ENCODE data around the gene RAB12. TPM values are rescaled to one million over a fixed set of nuclear protein-coding genes. Genes with fewer than 3 reads are reported as not detected.
"Not testable (repeated sequence)": the region's sequence is repeated elsewhere in the genome, so short reads cannot be mapped to it uniquely, and the experiment has no call there.

RAB12 gene
- total RNA-seq, 1 donor from 2014 or later, result 103 TPM

DNA sequence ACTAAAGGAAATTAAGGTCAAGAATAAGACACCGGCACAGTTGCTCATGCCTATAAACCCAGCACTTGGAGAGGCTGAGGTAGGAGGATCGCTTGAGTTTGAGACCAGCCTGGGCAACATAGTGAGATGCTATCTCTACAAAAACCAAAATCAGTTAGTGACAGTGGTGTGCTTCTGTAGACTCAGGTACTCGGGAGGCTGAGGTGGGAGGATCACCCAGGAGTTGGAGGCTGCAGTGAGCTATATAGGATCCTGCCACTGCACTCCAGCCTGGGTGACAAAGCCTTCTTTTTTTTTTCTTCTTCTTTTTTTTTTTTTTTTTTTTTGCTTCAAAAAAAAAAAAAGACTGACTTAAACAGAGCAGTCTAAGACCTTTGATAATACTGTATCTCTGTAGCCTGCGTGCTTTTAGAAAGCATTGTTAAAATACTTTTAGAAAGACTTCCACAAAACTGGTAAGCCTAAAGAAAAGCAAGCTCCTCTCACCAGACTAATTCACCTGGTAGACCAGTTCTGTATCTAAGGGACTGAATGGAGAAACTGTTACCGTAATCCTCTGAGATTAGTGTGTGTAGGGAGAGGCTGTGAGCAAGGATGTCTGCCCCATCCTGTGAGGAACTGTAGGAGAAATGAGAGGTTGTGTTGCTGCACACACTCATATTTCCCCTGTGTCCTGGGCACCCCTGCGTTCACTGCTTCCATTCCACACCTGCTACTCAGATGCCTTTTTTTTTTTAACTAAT, 10.8 kb downstream of the RAB12 start:
- intact Hi-C loops (cut with micrococcal nuclease), result no loop called here
- H3K4me3 ChIP-seq, result no peak overlapping the region
- DNase-seq, result no peak
- H3K9me3 ChIP-seq (replicated peaks), result no peaks in the 10 kb centered on the region
- no peaks in the 10 kb centered on the region for H3K36me3 ChIP-seq
- no peaks in the 10 kb centered on the region for H3K27me3 ChIP-seq (ENCODE audit: low read depth)
- H3K27ac ChIP-seq (replicated peaks), result peak overlapping the region; percentile 79
- TF ChIP-seq, protein P1, sequence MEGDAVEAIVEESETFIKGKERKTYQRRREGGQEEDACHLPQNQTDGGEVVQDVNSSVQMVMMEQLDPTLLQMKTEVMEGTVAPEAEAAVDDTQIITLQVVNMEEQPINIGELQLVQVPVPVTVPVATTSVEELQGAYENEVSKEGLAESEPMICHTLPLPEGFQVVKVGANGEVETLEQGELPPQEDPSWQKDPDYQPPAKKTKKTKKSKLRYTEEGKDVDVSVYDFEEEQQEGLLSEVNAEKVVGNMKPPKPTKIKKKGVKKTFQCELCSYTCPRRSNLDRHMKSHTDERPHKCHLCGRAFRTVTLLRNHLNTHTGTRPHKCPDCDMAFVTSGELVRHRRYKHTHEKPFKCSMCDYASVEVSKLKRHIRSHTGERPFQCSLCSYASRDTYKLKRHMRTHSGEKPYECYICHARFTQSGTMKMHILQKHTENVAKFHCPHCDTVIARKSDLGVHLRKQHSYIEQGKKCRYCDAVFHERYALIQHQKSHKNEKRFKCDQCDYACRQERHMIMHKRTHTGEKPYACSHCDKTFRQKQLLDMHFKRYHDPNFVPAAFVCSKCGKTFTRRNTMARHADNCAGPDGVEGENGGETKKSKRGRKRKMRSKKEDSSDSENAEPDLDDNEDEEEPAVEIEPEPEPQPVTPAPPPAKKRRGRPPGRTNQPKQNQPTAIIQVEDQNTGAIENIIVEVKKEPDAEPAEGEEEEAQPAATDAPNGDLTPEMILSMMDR (IDR thresholded peaks at IDR 0.05; ENCODE audit: borderline replicate concordance), result no peak
- peaks cover 95% of the 10 kb centered on the region for H3K4me1 ChIP-seq

GRCh38 chr18:8620845-8621244, 11.6 kb downstream of the RAB12 start:
- no peak for DNase-seq
- H3K4me3 ChIP-seq, result no peak overlapping the region

DNA sequence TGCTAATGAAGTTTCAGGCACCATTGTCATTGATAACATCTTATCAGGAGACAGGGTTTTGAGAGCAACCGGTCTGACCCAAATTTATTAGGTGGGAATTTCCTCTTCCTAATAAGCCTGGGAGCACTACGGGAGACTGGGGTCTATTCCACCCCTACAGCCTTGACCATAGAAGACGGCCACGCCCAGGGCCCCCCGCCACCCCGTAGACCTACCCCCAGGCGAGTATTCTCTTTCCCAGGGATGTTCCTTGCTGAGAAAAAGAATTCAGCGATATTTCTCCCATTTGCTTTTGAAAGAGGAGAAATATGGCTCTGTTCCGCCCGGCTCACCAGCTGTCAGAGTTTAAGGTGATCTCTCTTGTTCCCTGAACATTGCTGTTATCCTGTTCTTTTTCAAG, 13.4 kb downstream of the RAB12 start:
- H3K4me3 ChIP-seq; H3K27me3 ChIP-seq (ENCODE audit: low read depth); H3K9me3 ChIP-seq (replicated peaks); intact Hi-C loops (cut with micrococcal nuclease); DNase-seq: not testable (repeated sequence)
- Histone ChIP-seq H3K4me1 (peaks cover 95% of the 10 kb centered on the region), H3K27ac (replicated peaks) (peak overlapping the region; percentile 79), H3K36me3 (peaks cover 19% of the 10 kb centered on the region)

More at GRCh38 chr18:8620845-8621244, 11.6 kb downstream of the RAB12 start:
- H3K27ac ChIP-seq (replicated peaks), result peak overlapping the region; percentile 79
- H3K36me3 ChIP-seq, result peaks cover 6% of the 10 kb centered on the region
- H3K4me1 ChIP-seq, result peaks cover 95% of the 10 kb centered on the region
- TF ChIP-seq, protein P1 (IDR thresholded peaks at IDR 0.05; ENCODE audit: borderline replicate concordance), result no peak
- H3K27me3 ChIP-seq (ENCODE audit: low read depth), result no peaks in the 10 kb centered on the region
- H3K9me3 ChIP-seq (replicated peaks), result no peaks in the 10 kb centered on the region
- intact Hi-C loops (cut with micrococcal nuclease), result no loop called here

DNA sequence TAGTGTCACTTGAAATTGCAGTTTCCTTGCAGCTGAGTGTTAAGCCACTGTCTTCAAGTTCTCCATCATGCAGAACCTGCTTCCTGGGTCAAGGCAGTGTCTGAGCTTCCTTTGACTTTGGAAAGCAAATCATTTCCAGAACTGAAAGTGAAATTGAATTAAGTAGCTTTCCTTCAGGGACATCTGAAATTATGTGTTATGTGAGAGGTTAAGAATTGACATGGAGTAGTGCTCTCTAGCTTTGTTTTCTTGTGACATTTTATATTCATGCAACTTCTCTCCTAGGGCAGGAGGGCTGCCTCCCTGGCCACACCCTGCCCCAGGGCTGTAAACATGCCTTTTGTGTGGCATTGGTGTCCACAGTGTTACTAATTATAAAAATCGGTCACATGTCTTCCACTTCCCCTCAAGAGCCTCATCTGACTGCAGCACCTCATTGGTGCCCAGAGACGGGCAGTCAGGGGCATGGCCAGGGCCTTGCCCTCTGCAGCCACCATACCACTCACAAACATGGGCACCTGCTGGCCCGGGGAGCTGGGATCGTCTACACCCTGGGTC, 14.4 kb downstream of the RAB12 start:
- TF ChIP-seq, protein P1 (IDR thresholded peaks at IDR 0.05; ENCODE audit: borderline replicate concordance), result no peak
- Histone ChIP-seq H3K9me3 (replicated peaks) (no peaks in the 10 kb centered on the region), H3K27ac (replicated peaks) (peak overlapping the region; percentile 79), H3K4me3 (peak overlapping the region; percentile 48), H3K27me3 (ENCODE audit: low read depth) (no peaks in the 10 kb centered on the region), H3K4me1 (peaks cover 96% of the 10 kb centered on the region), H3K36me3 (peaks cover 19% of the 10 kb centered on the region)
- DNase-seq, result peak; percentile 58
- intact Hi-C loops (cut with micrococcal nuclease), result no loop called here

GRCh38 chr18:8625461-8626092, 16.3 kb downstream of the RAB12 start:
- Histone ChIP-seq H3K4me3 (peak overlapping the region; percentile 6), H3K4me1 (peaks cover 97% of the 10 kb centered on the region), H3K27ac (replicated peaks) (peak overlapping the region; percentile 79), H3K9me3 (replicated peaks) (no peaks in the 10 kb centered on the region), H3K36me3 (peaks cover 26% of the 10 kb centered on the region), H3K27me3 (ENCODE audit: low read depth) (no peaks in the 10 kb centered on the region)
- intact Hi-C loops (cut with micrococcal nuclease), result no loop called here
- TF ChIP-seq, protein P1 (IDR thresholded peaks at IDR 0.05; ENCODE audit: borderline replicate concordance), result no peak
- DNase-seq, result no peak
